HT-29 (cell line): ENCODE results near the gene TMUB2. TPM values are rescaled to one million over a fixed set of nuclear protein-coding genes. Genes with fewer than 3 reads are reported as not detected.

Experiments
- DNase-seq: peaks from one replicate; pipeline ENCODE4 v3.0.0-alpha.2; 2015; ENCODE audit warnings: low spot score
- total RNA-seq: library from RNA; depleted of rRNA; stranded (reverse); fragments of >200 nt; shearing (Covaris generic); gene quantifications from 2 replicates; pipeline ENCODE4 v1.2.3, GENCODE V29; 2014

The TMUB2 gene
- total RNA-seq, 1 experiment from 2014 or later: 45.4 TPM

DNA sequence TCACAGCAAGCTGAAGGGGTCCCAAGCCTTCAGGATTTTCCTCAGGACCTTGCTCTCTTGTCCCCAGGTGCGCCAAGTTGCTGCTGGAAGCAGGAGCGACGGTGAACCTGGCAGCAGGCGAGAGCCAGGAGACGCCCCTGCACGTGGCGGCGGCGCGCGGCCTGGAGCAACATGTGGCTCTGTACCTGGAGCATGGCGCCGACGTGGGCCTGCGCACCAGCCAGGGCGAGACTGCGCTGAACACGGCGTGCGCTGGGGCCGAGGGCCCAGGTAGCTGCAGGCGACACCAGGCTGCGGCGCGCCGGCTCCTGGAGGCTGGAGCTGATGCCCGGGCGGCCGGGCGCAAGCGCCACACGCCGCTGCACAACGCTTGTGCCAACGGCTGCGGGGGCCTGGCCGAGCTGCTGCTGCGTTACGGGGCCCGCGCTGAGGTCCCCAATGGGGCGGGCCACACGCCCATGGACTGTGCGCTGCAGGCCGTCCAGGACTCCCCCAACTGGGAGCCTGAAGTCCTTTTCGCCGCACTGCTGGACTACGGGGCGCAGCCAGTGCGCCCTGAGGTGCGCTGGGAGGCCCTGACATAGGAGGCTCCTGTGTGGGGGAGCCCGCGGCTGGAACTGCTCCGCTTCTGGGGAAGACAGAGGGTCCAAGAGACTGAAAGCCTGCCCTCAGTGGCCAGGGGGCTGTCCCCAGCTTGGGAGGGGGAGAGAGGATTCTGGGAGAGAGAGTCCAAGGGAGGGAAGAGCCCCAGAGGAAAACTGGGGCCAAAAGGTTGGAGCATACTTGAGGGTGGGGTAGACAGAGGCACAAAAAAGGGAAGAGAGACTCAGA is 9.9 kb upstream of the TMUB2 start:
- DNase-seq: no peak

DNA sequence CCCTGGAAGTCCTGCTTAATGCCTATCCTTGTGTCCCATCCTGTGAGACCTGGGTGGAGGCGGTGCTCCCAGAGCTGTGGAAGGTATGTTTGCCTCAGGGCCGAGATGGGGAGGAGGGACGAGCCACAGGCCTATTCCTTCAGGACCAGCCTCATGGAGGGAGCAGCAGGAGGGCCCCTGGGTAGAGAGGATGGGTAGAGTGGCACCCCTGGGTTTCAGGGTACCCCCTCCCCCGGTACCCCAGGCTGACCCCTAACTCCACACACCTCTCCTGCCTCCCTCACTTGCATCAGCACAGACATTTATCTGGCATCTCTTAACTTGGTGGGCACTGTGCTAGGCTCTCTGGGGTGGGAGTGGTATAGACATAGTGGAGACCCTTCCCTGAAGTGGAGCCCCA is 9.1 kb upstream of the TMUB2 start:
- no peak for DNase-seq

DNA sequence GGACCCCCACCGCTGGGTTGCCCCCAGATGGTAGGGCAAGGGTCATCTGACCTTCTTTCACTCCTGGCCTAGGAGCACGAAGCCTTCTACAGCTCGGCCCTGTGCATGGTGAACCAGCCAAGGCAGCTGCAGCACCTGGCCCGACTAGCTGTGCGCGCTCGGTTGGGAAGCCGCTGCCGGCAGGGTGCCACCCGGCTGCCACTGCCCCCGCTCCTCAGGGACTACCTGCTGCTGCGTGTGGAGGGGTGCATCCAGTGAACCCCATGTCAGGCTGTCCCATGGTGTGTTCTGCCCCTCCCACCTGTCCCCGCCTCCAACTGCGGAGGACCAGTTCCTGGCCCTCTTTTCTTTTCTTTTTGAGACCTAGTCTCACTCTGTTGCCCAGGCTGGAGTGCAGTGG is 8.6 kb upstream of the TMUB2 start:
- no peak for DNase-seq

DNA sequence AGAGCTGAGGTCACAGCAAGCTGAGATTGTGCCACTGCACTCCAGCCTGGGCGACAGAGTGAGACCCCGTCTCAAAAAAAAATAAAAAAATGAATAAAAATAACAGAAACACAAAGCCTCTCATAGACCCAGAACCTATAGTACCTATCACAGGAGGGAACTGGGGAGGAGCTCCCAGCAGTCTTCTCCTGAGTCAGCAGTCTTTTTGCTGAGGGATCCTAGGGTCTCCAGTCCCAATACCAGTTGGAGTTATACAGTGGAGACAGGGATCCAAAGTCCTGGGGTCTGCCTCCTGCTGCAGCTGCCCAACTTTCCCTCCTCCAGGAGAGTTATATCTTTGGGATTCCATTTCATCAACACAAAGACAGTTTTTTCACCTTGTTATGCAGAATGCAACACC is 3.7 kb upstream of the TMUB2 start:
- DNase-seq: no peak

DNA sequence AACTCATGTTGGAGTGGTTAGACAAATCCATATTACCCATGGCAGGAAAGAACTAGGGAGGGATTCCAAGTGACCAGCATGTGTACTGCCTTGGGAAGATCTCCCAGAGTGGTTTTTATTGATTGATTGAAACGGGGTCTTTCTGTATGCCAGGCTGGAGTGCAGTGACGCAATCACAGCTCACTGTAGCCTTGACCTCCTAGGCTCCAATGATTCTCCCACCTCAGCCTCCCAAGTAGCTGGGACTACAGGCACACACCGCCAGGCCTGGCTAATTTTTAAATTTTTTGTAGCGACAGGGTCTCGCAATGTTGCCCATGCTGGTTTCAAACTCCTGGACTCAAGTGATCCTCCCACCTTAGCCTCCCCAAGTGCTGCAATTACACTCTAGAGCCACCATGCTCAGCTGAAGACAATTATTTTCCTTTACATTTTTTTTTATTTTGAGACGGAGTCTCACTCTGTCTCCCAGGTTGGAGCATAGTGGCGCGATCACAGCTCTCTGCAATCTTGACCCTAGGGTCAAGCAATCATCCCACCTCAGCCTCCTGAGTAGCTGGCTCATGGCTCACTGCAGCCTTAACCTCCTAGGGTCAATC is 2.5 kb upstream of the TMUB2 start:
- no peak for DNase-seq

DNA sequence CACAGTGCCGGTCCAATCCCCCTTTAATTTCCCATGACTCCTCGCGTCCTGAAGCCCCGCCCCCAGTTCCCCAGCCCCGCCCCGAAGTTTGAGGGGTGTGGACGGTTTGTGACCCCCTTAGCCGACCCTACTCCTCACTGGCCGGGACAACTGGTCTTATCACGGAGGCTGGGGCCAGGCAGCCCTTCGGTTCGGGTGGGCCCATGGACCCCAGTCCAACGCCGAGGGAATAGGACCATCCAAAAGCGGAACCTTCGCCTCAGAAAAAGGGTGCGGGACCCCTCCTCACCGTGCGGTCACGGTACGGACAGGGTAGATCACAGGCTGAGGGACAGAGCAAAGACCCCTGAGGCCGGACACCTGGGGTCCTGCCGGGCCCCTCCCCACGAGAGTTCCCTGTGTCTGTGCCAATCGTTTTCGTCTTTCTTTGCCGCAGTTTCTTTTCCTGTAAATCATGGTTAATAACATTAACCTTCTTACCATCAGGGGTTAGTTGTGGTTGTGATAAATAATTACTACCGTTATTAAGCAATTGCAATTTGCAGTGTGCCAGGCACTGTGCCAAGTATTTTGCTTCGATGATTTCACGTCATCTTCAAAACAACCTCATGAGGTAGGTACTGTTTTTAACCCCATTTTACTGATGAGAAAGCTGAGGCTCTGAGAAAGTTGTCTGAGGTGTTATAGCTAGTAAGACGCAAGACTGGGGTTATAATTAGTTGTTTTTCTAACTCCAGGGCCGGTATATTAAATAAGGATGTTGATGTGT is 543 bp downstream of the TMUB2 start:
- DNase-seq: no peak

DNA sequence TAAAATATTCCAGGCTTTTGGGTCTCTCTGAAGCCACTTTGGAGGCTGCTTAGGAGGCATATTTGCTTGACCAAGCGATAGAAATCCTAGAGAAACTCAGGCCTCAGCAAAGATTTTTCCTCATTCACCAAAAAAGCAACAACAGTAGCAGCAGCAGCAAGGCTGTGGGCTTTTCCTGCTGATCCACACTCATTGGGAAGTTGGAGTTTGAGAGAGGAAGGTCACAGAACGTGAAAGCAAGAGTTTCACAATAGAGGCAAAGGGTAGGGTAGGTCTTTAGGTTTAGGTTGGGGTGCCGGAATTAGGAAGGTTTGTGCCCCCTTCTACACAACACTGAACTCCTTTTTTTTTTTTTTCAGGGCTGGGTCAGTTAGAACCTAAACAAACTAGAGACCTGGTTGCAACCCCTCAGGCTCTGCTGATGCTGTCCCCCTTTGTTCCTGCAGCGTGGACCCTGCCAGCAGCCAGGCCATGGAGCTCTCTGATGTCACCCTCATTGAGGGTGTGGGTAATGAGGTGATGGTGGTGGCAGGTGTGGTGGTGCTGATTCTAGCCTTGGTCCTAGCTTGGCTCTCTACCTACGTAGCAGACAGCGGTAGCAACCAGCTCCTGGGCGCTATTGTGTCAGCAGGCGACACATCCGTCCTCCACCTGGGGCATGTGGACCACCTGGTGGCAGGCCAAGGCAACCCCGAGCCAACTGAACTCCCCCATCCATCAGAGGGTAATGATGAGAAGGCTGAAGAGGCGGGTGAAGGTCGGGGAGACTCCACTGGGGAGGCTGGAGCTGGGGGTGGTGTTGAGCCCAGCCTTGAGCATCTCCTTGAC is 2.0 kb downstream of the TMUB2 start:
- no peak for DNase-seq

DNA sequence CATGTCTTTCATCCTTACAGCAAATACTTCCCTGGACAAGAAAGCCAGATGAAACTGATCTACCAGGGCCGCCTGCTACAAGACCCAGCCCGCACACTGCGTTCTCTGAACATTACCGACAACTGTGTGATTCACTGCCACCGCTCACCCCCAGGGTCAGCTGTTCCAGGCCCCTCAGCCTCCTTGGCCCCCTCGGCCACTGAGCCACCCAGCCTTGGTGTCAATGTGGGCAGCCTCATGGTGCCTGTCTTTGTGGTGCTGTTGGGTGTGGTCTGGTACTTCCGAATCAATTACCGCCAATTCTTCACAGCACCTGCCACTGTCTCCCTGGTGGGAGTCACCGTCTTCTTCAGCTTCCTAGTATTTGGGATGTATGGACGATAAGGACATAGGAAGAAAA is 3.7 kb downstream of the TMUB2 start:
- no peak for DNase-seq

DNA sequence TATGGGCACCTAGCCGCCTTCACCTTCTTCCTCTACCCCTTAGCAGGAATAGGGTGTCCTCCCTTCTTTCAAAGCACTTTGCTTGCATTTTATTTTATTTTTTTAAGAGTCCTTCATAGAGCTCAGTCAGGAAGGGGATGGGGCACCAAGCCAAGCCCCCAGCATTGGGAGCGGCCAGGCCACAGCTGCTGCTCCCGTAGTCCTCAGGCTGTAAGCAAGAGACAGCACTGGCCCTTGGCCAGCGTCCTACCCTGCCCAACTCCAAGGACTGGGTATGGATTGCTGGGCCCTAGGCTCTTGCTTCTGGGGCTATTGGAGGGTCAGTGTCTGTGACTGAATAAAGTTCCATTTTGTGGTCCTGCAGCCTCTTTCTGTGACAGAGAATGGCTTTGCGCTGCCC is 4.6 kb downstream of the TMUB2 start:
- no peak for DNase-seq

DNA sequence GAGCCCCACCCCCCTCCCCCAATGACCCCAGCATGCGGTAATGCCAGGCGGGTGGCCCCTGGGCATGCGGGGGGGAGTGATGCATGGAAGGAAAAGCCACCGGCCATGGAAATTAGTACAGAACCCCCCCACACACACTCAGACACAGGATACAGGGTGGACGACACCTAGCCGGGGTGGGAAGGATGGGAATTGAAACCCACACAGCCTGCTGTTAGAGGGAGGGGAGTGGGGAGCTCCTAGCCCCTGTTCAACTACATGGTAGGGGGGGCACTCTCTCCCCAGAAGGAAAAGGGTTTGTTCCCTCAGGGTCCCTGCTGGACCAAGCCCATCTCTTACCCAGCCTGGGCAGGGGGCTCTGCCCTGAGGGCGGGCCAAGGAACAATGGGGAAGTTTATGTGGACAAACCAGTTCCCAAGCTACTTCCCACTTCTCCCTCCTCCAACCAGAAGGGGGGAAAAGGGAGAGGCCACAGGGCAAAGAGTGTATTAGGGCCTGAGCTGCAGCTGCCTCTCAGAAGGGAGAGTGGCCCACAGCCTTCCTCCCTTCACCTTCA is 5.2 kb downstream of the TMUB2 start:
- peak; percentile 56 for DNase-seq

DNA sequence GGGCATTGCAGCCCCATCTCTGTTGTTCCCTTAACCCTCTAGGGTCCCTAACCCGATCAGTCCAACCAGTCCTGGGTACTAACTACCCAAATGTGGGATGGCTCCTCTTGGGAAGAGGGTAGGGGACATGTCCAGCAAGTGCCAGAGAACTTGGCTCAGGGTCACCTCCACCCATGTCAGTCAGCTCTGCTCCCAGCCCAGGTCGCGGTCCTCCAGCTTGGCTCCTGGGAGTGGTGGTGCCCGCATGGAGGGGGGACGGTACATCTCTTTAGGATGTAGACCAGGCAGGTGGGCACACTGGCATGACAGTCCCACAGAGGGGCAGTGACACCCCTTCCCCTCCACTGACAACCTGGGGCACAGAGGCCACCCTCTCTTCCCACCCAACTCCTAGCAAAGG is 6.0 kb downstream of the TMUB2 start:
- DNase-seq: no peak

DNA sequence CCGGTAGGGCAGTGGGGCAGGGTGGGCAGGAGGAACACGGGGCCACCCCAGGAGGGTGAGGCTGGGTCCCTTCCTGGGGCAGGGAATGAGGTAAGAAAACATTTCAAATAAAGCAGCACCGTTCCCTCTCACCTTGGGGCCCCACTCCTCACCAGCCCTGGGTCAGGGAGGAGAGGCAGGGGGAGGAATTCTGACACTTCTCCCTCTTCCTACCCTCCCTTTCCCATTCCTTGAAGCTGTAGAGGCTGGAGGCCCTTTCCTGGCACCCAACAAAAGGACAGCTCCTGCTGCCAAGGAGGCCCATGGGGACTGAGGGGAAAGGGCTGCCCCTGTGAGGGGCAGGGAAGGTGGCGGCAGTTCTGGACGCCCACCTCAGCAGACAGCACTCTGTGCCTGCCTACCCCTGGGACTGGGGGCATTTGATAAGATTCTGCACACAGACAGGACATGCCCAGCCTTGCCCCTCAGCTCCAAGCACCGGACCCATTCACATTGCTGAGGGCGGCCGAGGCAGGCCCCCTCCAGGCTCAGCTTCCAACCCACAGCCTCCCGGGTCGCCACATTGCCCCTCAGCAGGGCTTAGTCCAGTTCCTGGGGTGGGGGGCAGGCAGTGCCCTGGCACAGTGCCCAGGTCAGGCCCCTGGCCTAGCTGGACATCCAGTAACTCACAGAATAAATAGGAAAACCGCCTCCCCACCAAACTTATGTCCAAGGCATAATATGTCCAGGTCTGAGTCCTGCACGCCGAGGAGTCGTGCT is 6.7 kb downstream of the TMUB2 start:
- DNase-seq: no peak

DNA sequence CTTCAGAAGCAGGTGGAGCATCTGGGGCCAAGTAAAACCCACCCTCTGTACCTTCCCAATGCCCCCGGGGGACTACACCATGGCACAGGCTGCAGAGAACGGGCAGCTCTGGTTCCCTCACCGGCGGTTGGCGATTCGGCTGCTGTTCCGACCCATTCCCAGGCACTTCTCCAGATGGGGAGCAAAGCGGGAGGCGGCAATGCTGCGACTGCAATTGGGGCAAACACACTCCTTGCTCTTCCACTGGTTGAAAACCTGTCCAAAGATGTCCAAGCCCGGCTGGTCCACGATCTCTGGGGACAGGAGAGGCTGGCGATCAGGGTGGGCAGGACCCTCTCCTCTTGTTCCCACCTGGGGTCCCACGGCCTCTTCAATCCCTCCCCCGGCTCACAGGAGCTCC is 10.3 kb downstream of the TMUB2 start:
- no peak for DNase-seq

DNA sequence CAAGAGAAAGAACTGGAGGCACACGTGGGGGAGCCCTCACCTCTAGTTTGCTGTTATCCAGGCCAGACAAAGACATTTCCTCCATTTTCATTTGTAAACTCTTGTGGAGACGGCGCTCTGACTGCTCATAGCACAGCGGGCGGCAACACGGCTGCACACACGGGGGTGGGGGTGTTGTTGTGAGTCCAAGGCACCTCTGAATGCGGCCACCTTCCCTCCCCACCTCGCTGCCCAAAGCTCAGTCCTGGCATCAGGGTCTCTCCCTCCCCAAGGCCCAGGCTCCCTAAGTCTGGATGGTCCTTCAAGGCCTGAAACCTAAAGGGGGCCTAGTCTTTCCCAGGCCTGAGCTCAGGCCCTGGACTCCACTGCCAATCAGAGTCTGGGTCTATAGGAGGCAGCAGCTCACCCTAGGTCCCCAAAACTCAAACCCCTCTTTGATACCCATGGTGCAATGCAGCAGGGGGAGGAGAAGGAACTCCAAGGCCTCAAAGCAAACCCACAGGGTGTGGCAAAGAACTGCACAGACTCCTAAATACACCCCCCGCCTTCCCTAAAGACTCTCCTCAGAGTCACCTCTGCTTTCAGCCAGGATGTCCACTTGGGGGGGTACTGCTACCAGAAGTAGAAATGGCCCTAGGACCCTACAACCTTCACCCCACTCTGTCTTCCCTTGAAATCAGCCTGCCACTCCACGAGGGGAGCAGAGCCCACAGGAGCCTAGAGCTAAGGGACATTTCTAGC is 11.4 kb downstream of the TMUB2 start:
- peak; percentile 53 for DNase-seq

DNA sequence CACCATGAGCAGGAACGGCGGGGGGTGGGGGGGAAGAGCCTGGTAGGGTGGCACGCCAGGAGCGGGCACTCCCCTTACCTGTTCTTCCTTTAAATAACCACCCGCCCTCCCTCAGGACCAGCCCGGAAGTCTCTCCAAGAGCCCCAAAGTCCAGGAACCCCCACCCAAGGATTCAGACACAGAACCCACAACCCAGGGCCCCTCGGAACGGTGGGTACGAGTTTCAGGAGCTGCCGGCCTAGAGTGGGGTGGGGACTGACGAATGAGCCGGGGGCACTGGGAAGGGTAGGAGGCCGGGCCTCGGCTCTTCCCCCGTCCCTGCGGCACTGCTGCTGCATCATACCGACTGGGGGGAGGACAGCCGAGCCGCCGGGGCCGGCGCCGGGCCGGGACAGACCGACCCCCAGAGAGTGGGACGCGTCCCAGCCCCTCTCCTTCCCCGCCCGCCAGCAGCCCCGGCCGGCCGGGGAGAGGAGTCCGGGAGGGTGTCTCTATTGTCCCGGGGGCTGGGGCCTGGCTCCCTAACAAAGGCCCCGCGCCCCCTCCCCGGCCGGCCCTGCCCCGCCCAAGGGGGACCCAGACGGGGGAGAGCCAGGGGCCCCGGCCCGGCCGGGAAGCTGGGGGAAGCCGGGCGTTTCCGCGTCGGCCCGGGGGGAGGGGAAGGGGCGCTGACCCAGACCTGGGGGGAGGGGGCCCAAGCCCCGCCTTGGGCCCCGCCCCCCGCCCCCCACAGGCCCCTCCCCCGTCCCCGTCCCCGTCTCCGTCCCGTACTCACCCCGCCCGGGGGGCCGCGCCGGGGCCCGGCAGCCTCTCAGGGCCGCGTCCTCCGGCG is 12.2 kb downstream of the TMUB2 start:
- peak; percentile 38 for DNase-seq

DNA sequence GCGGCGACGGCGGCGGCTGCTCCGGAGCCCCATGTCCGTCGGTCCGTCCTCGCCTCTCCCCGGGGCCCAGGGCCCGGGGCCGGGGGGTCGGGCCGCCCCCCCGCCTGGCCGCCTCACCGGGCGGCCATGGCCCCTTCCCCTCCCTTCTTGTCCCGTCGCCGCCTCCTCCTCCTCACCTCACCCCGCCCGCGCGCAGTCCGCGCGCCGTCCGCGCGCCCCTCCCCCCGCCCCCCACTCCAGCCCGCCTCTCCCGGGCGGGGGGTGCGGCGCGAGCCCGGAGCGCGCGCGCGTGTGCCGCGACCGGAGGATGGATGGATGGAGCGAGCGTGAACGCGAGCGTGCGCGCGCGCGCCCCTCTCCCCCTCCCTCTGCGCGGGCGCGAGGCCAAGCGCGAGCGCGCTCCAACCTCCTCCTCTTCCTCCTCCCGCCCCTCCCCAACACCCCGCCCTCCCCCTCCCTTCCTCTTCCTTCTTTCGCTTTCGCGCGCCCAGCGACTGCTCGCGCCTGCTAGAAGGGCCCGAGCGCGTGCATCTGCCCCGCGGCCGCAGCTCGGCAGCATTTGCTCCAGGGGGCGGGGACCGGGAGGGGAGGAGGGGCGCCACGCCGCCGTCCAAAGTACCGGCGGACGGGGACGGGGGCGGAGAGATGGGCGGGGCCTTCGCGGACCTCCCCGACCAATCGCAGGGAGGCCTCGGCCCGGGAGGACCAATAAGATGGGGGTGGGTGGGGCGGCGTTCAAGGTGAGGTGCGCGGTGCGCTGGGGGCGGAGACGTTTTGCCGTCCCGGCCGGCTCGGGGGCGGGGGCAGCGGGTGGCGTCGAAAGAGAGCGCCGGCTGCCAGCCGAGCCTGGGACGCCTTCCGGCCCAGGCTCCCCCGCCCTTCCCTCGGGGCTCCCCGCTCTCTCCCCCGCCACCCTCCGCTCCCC is 13.0 kb downstream of the TMUB2 start, which contains the start of gene ATXN7L3:
TSS of gene ATXN7L3 (minus strand) at position 332 of the 925 bp plus-strand sequence. CDS start 1,814 bp downstream, outside the sequence.
- peak; percentile 97 for DNase-seq

DNA sequence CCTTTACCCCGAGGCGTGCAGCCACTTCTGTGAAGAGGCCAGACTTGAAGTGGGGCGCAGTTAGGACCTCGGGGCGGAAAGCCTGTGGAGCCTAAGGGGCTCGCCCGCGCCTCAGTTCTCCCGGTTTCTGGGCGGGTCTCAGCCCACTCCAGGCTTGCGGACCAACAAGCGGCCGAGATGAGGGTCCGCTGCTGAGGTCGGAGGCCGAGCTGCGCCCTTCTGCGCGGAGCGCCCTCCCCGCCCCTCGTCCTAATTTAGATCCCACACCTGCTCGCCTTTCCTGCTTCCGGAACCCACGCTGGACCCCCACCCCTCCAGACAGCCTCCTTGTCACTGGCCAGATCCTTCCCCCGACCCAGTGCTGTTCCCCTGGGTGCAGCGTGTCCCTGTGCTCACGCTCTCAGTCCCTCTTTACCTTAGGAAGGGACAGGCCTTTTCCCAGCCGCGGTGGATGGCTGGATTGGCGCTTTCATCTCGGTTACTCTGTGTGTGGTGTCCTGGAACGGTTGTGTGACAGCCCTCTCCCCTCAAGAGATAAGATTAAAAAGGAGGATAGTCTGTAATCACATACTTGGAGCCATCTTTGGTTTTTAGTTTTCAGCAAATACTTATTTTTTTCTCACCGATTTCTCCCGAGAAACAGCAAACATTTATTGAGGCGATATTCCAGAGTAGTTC is 13.8 kb downstream of the TMUB2 start:
- DNase-seq: no peak
